GM21529 (cell line): ENCODE data around the gene MAPK7.
"Not testable (repeated sequence)": the region's sequence is repeated elsewhere in the genome, so short reads cannot be mapped to it uniquely, and the experiment has no call there.

ENCODE experiments used
- ATAC-seq: cut with Tn5 transposase; IDR thresholded peaks from one replicate; pipeline ENCODE4 v1.9.1; 2021; ENCODE audit not compliant: unreplicated experiment

The MAPK7 gene

GRCh38 chr17:19342611-19343255, 35.6 kb upstream of the MAPK7 start:
- no peak for ATAC-seq

GRCh38 chr17:19343256-19343630, 35.1 kb upstream of the MAPK7 start:
- ATAC-seq: no peak

GRCh38 chr17:19343671-19344151, 34.6 kb upstream of the MAPK7 start:
- ATAC-seq: no peak

- no peak for ATAC-seq
Observed at GRCh38 chr17:19344311-19345066, 33.8 kb upstream of the MAPK7 start.

- no peak for ATAC-seq
Observed at GRCh38 chr17:19345067-19345460, 33.2 kb upstream of the MAPK7 start.

GRCh38 chr17:19345486-19346350, 32.6 kb upstream of the MAPK7 start:
- no peak for ATAC-seq

GRCh38 chr17:19346351-19347255, 31.7 kb upstream of the MAPK7 start:
- no peak for ATAC-seq

GRCh38 chr17:19347323-19348080, 30.8 kb upstream of the MAPK7 start:
- no peak for ATAC-seq

GRCh38 chr17:19348081-19348650, 30.1 kb upstream of the MAPK7 start:
- ATAC-seq: no peak

- ATAC-seq: no peak
Observed at GRCh38 chr17:19348806-19349205, 29.5 kb upstream of the MAPK7 start.

GRCh38 chr17:19353401-19353800, 24.9 kb upstream of the MAPK7 start:
- not testable (repeated sequence) for ATAC-seq

- no peak for ATAC-seq
Observed at GRCh38 chr17:19354748-19355147, 23.6 kb upstream of the MAPK7 start.

- no peak for ATAC-seq
Observed at GRCh38 chr17:19357351-19357750, 20.9 kb upstream of the MAPK7 start.

GRCh38 chr17:19357761-19358160, 20.5 kb upstream of the MAPK7 start:
- ATAC-seq: no peak

GRCh38 chr17:19359151-19359550, 19.1 kb upstream of the MAPK7 start:
- no peak for ATAC-seq

GRCh38 chr17:19359856-19360255, 18.4 kb upstream of the MAPK7 start:
- ATAC-seq: no peak

- no peak for ATAC-seq
Observed at GRCh38 chr17:19360772-19361171, 17.5 kb upstream of the MAPK7 start.

- no peak for ATAC-seq
Observed at GRCh38 chr17:19361326-19361725, 17.0 kb upstream of the MAPK7 start.

- ATAC-seq: no peak
Observed at GRCh38 chr17:19361944-19362276, 16.4 kb upstream of the MAPK7 start.
